ENCODE data around the gene CYP4X1.
"Not testable (repeated sequence)": the region's sequence is repeated elsewhere in the genome, so short reads cannot be mapped to it uniquely, and the experiment has no call there.

The CYP4X1 gene, protein sequence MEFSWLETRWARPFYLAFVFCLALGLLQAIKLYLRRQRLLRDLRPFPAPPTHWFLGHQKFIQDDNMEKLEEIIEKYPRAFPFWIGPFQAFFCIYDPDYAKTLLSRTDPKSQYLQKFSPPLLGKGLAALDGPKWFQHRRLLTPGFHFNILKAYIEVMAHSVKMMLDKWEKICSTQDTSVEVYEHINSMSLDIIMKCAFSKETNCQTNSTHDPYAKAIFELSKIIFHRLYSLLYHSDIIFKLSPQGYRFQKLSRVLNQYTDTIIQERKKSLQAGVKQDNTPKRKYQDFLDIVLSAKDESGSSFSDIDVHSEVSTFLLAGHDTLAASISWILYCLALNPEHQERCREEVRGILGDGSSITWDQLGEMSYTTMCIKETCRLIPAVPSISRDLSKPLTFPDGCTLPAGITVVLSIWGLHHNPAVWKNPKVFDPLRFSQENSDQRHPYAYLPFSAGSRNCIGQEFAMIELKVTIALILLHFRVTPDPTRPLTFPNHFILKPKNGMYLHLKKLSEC

DNA sequence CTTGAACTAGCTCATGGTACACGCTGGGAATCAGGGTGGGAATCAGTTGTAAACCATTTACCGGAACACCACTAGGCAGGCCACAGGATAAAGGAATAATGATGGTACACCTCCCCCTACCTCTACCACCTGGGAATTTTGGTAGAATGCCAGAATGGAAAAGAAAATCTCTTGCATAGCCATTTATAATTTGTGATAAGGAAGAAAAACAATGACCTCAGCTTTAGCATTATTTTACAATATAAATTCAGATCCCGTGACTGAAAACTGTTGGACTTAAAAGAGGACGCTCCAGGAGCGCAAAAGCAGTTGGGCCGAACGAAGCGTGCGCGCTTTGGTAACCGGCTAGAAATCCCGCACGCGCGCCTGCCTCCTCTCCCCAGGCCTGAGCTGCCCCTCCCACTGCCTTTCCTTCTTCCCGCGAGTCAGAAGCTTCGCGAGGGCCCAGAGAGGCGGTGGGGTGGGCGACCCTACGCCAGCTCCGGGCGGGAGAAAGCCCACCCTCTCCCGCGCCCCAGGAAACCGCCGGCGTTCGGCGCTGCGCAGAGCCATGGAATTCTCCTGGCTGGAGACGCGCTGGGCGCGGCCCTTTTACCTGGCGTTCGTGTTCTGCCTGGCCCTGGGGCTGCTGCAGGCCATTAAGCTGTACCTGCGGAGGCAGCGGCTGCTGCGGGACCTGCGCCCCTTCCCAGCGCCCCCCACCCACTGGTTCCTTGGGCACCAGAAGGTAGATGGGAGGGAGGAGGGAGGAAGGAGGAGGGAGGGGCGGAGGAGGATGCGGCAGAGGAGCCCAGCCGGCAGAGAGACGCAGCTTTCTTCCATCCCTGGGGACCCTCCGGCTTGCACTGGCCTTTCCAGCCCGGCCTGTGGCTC lies at the start of gene CYP4X1:
Gene CYP4X1 (plus strand): TSS at position 402 of the 873 bp plus-strand sequence. CDS start 149 bp downstream, at position 551.
- no peak for DNase-seq
- in situ Hi-C loops (cut with HindIII; ENCODE audit: low pct_ligation_motif_present, low pct_unique_long_range_greater_than_20kb, low sequenced_read_pairs): no loop called here

DNA sequence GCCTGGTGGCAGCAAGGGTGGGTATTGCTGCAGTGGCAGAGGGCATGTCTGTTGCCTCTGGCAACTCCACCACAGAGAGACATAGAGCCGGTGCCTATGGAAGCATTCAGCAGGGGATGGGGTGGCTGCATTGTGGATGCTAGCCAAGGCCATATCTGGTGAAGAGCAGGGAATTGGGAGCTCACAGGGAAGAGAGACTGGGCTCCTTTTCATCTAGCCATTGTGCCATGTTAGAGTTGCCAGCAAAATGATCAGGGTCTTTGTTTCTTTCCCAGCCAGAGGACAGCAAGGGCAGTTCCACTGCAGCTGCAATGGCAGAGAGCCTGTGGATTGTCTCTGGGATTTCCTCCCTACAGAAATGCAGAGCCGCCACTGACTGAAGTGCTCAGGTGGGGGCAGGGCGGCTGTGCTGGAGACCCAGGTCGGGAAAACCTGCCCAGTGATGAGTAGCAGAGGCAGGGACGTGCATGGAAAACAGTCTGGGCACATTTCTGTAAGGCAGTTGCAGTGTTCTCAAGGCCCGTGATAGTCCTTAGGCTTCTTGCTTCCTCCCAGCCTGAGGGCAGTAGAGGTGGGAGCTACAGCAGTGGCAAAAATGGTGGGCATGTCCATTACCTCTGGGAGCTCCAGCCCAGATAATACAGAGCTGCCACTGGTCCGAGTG lies 40.2 kb upstream of the CYP4X1 start:
- in situ Hi-C loops (cut with HindIII; ENCODE audit: low pct_ligation_motif_present, low pct_unique_long_range_greater_than_20kb, low sequenced_read_pairs): no loop called here
- no peak for DNase-seq

DNA sequence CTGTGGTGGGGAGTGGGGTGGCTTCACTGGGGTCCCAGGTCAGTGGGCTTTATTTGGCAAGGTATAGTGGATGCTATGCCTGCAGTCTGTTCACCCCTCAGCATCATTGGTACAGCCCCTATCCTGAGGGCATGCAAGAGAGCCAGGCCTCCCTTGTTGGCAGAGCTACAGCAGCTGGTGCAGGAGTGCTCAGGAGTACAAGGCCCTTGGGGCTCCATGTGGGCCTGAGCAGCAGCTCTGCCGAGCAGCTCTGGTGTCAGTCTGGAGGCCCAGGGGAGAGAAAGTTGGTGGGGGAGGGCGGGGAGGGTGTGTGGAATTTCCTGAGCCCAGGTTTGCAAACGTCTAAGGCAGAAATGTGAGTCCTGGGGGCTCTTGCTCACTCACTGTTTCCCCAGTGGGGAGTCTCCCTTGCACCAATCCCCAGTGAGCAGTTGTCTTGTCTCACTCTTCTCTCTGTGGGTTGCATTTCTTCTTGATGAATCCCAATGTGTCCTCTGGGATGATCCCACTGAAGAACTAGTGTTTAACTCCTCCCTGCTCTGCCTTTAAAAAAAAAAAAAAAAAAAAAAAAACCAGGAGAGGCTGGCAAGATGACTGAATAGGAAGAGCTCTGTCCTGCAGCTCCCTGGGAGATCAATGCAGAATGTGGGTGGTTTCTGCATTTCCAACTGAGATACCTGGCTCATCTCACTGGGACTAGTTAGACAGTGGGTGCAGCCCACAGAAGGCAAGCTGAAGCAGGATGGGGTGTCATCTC lies 39.5 kb upstream of the CYP4X1 start:
- in situ Hi-C loops (cut with HindIII; ENCODE audit: low pct_ligation_motif_present, low pct_unique_long_range_greater_than_20kb, low sequenced_read_pairs): no loop called here
- no peak for DNase-seq

DNA sequence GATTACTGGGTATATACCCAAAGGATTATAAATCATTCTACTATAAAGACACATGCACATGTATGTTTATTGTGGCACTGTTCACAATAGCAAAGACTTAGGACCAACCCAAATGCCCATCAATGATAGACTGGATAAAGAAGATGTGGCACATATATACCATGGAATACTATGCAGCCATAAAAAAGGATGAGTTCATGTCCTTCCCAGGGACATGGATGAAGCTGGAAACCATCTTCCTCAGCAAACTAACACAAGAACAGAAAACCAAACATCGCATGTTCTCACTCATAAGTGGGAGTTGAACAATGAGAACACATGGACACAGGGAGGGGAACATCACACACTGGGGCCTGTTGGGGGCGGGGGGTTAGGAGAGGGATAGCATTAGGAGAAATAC lies 32.9 kb upstream of the CYP4X1 start:
- DNase-seq; in situ Hi-C loops (cut with HindIII; ENCODE audit: low pct_ligation_motif_present, low pct_unique_long_range_greater_than_20kb, low sequenced_read_pairs): not testable (repeated sequence)

DNA sequence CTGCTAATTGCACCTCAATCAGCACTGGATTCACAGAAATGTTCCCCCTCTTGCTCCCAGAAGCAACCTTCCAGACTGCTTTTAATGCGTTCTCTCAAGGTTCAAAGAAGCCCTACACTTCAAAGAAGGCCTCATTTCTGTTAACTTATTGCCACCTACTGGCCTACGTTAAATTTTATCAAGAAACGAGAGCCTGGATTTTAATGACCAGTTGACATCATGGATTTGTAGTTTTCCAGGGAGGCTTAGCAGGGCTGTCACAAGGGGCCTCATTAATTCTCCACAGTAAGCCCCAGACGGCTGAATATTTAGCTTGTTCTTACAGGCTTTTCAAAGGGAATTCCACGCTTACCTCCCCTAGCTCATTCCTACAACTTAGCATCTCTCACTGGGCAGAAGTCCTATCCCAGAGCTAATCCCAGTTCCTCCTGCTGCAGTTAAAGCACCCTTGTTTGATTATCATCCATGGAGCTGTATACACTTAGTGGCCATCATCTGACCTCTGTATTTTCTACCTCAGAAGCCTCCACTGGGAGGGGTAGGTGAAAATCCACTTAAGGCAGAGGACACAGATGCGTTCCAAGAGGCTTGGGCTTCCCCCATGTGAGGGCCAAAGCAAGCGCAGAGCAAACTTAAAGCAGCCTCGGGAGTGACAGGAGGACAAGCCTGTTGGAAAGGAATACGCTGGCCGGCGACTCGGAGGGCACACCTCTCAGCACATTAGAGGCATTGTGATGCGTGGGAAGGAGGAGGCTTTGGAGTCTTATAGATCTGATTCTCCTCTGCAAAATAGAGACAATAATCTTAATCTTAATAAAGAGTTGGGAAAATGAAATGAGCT lies 32.2 kb upstream of the CYP4X1 start:
- in situ Hi-C loops (cut with HindIII; ENCODE audit: low pct_ligation_motif_present, low pct_unique_long_range_greater_than_20kb, low sequenced_read_pairs): no loop called here

DNA sequence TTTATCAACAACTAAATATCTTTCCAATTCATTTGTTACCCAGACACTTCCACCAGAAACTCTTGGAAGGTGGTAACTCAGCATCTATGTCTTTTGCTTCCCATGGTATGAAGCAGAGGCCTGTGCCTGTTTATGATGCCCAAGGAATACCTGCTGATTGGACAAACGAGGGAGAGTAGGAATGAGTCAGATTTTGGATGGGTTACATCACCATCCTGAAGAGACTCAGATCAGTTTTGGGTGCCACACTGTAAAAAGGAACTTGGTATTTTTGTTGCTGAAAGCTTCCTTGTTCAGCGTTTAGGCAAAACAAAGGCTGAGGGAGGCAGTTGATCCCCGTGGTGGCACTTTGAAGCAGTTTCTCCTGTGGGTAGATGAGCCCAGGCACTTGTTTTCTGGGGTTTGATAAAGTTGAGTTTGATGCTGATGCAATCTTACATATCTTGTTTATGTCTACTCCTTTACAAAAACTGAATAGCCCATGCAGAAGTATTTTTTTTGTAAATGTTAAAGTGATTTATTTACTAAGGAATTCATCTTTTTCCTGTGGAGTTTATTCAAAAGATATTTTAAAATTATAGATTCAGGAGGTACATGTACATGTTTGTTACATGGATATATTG lies 26.7 kb upstream of the CYP4X1 start:
- in situ Hi-C loops (cut with HindIII; ENCODE audit: low pct_ligation_motif_present, low pct_unique_long_range_greater_than_20kb, low sequenced_read_pairs): no loop called here
- no peak for DNase-seq

More for the DNA sequence above, 32.2 kb upstream of the CYP4X1 start:
- peak; percentile 38 for DNase-seq

DNA sequence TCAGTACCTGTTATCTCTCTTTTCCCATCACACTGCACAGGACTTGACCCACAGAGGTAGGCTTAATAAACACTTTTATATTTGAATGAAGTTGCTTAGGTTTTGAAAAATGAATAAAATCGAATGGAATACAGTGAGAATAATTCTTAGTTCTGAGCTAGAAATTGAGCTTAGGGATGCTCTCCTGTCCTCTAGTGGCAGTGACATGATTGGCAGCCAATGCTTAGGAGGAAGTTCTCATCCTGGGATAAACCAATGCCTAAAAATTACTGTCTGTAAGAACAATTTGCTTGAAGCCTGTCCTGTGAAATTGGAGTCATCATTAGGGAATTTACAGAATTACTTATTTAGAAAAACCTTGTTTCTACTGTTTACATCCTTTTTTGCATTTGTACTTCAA lies 21.3 kb upstream of the CYP4X1 start:
- peak; percentile 6 for DNase-seq
- in situ Hi-C loops (cut with HindIII; ENCODE audit: low pct_ligation_motif_present, low pct_unique_long_range_greater_than_20kb, low sequenced_read_pairs): no loop called here

DNA sequence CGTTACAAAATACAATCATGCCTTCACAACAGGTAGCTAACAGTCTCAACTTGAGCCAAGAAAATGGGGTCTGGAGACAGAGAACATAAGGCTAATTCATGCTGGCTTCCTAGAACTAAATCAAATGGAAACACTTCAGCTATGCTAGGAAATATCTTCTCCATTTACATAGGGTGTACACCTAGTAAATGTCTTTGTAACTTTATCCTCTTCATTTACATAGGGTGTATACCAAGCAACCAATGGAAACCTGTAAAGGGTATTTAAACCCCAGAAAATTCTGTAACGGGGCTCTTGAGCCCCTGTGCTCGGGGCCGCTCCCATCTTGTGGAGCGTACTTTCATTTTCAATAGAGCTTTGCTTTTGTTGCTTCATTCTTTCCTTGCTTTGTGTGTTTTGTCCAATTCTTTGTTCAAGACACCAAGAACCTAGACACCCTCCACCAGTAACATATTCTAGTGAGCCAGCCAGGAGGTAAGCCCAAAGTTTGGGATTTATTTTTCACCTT lies 19.5 kb upstream of the CYP4X1 start:
- DNase-seq: no peak
- in situ Hi-C loops (cut with HindIII; ENCODE audit: low pct_ligation_motif_present, low pct_unique_long_range_greater_than_20kb, low sequenced_read_pairs): no loop called here

DNA sequence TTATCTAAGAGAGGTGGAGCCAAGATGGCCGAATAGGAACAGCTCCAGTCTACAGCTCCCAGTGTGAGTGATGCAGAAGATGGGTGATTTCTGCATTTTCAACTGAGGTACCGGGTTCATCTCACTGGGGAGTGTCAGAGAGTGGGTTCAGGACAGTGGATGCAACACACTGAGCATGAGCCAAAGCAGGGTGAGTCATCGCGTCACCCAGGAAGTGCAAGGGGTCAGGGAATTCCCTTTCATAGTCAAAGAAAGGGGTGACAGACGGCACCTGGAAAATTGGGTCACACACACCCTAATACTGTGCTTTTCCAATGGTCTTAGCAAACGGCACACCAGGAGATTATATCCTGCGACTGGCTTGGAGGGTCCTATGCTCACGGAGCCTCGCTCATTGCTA lies 17.0 kb upstream of the CYP4X1 start:
- DNase-seq; in situ Hi-C loops (cut with HindIII; ENCODE audit: low pct_ligation_motif_present, low pct_unique_long_range_greater_than_20kb, low sequenced_read_pairs): not testable (repeated sequence)

DNA sequence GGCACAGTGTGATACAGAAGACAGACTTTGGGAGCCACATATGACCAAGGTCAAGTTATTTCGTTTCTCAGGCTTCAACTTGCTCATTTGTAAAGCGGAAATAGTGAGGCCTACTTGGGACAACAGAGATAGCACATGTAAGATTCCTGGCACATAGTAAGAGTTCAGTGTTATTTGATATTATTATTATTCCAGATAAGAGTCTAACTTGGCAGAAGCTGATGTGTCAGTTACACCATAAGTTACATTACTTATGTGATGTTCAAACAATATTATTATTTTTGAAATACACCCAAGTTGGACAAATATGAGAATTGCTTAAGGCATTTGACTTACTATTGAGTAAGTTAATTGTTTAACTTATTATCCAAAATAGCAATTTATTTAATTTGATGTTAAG lies 10.2 kb upstream of the CYP4X1 start:
- in situ Hi-C loops (cut with HindIII; ENCODE audit: low pct_ligation_motif_present, low pct_unique_long_range_greater_than_20kb, low sequenced_read_pairs): no loop called here
- no peak for DNase-seq

DNA sequence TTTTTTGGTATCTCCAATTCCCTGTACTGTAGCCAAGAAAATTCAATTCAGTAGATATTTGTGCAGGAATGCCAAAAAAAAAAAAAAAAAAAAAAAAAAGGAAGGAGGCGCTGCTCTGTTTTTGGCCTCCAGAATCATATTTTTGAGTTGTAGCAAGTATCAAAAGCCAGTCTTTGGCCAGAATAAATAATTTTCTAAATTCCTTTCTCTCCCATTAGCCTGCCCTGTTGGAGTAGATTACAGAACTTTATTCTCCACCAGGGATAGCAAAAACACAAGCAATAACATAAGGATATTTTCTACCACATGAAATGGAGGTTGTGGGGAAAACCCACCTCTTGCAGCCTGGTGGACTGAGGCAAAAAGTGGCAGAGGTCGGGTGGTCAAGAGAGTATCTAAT lies 2.4 kb upstream of the CYP4X1 start:
- DNase-seq: no peak
- in situ Hi-C loops (cut with HindIII; ENCODE audit: low pct_ligation_motif_present, low pct_unique_long_range_greater_than_20kb, low sequenced_read_pairs): no loop called here

DNA sequence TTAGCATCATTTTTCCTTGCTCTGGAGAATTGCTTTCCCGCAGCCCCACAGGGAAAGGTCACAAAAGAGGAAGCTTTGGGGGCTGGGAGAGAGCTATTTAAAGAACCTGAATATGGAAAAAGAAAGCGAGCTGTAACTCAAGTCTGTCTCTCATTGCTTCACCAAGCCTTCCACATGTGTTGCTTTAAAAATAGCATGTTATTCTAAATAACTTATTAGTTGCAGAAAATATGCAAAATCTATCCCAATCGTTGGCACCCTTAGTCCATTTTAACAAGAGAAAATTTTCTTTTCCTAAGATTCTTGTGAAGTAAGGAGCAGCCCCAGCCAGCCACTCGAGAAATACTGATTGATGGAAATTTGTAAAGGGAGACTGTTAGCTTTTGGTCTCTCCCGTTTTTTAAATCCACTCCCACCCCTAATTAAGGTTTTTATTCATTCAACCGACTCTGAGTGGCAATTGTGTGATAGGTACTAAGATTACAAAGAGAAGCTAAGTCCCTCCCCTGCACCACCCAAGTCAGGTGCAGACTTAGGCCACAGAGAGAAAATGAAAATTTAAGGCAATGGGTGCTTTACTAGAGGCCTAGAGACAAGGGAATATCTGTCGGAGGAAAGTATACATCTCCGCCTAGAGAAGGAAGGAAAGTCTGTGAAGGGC lies 802 bp downstream of the CYP4X1 start:
- no peak for DNase-seq
- in situ Hi-C loops (cut with HindIII; ENCODE audit: low pct_ligation_motif_present, low pct_unique_long_range_greater_than_20kb, low sequenced_read_pairs): no loop called here

DNA sequence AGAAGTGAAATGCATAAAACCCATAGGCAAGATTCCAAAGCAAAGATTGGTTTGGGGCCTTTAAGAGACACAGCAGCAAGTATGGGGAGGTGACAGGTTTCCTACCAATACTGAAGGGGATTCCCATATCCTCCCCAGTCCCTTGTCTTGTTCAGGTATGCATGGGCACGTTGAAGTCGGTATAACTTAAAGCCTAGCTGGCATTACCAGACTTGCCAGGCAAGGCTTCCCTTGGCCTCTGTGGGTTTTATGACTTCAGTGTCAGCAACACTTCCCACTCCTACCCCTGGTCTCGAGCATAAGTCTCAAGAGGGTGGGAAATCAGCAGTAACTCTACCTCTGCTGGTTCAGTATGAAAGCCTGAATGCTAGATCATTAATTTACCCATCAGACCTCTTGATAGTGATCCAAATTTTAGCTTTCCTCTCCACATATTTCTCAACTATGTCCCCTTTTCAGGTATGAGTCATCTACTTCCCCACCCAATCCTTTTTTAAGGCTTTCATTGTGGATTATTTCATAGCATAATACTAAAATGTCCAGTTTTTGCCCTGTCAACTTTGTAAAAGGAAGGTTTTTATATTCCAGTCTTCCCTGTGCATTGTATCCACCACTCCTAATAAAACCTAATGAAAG lies 6.8 kb downstream of the CYP4X1 start:
- in situ Hi-C loops (cut with HindIII; ENCODE audit: low pct_ligation_motif_present, low pct_unique_long_range_greater_than_20kb, low sequenced_read_pairs): no loop called here
- no peak for DNase-seq

DNA sequence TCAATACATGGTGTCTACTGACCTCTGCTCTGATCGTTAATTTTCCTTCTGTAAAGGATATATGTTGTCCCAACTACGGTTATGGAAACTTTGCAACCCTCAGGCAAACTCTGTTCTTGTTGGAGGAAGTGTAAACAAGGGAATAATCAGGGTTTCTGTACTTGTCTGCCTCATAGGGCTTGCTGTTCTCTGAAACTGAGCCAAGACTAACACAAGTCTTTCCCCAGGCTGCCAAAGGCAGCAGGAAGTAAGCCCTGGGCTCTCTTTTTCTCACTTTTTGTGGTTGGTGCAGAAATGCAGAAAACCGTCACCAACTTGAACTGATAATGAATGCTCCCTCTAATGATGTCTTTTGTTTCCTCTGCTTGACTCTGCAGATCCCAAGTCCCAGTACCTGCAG lies 7.6 kb downstream of the CYP4X1 start:
- DNase-seq: no peak
- in situ Hi-C loops (cut with HindIII; ENCODE audit: low pct_ligation_motif_present, low pct_unique_long_range_greater_than_20kb, low sequenced_read_pairs): no loop called here

DNA sequence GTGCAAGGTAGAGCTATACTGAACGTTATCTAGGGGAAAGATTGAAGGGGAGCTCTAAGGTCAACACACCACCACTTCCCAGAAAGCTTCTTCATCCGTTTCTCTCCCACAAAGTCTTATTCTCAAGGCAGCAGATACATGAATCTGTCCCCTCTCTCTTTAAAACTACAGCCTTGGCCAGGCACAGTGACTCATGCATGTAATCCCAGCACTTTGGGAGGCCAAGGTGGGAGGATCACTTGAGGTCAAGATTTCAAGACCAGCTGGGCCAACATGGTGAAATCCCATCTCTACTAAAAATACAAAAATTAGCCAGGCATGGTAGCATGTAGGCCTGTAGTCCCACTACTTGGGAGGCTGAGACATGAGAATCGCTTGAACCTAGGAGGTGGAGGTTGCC lies 8.1 kb downstream of the CYP4X1 start:
- in situ Hi-C loops (cut with HindIII; ENCODE audit: low pct_ligation_motif_present, low pct_unique_long_range_greater_than_20kb, low sequenced_read_pairs): no loop called here

DNA sequence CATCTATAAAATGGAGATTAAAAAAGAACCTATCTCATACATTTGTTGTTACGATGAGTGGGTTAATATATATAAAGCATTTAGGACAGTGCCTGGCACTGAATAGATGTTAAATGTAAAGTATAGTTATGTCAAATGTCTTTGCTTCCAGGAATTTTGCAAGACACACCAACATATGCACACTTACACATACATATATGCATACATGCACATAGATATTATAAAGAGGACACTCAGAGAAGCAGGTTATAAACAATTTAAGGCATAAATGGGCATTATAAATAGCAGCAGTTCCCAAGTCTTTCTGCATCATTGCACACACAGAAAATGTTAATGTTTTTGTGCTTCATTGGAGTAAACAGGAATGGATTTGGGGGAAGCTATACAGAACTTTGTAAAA lies 13.3 kb downstream of the CYP4X1 start:
- in situ Hi-C loops (cut with HindIII; ENCODE audit: low pct_ligation_motif_present, low pct_unique_long_range_greater_than_20kb, low sequenced_read_pairs): no loop called here
- no peak for DNase-seq

More for the DNA sequence above, 8.1 kb downstream of the CYP4X1 start:
- DNase-seq: no peak
